SK-N-SH (cell line): ENCODE data around the gene KIAA0040.

Experiments used
- ELF1 ChIP-seq: IDR thresholded peaks from 2 replicates; pipeline ENCODE4 v1.4.0; 2012
- EP300 ChIP-seq, 2 experiments: IDR thresholded peaks; 2 replicates each; pipeline versions ENCODE4 v1.4.0 to v1.6.1; 2012; ENCODE audit warnings: borderline replicate concordance in 1 of 2, low read depth in 1 of 2, low read length in 1 of 2
- EZH2phosphoT487 ChIP-seq: fragments of 200-600 bp; sonication (generic); IDR thresholded peaks from 2 replicates; pipeline ENCODE4 v1.6.1; 2017; ENCODE audit warnings: low read depth, mixed run types, mild to moderate bottlenecking, antibody characterized with exemption, moderate library complexity, borderline replicate concordance
- FOXM1 ChIP-seq: IDR thresholded peaks from 2 replicates; pipeline ENCODE4 v1.4.0; 2012; ENCODE audit warnings: low read depth, mild to moderate bottlenecking
- GABPA ChIP-seq: IDR thresholded peaks from 2 replicates; pipeline ENCODE4 v1.4.0; 2012; ENCODE audit warnings: low read depth, mild to moderate bottlenecking
- POLR2AphosphoS5 ChIP-seq: IDR thresholded peaks from 2 replicates; pipeline ENCODE4 v1.6.1; 2012; ENCODE audit warnings: low read depth, low read length
- RAD21 ChIP-seq: IDR thresholded peaks from 2 replicates; pipeline ENCODE4 v1.6.1; 2012; ENCODE audit warnings: mild to moderate bottlenecking, low read length
- TAF1 ChIP-seq: IDR thresholded peaks from 2 replicates; pipeline ENCODE4 v1.6.1; 2012; ENCODE audit warnings: low read depth, mild to moderate bottlenecking, low read length, moderate library complexity, borderline replicate concordance
- YY1 ChIP-seq: IDR thresholded peaks from 2 replicates; pipeline ENCODE4 v1.4.0; 2012; ENCODE audit warnings: low read depth, mild to moderate bottlenecking
- TF ChIP-seq, protein P1 (sequence below): fragments of 200-600 bp; sonication (generic); IDR thresholded peaks from 2 replicates; pipeline ENCODE4 v1.6.1; 2017; ENCODE audit warnings: antibody characterized with exemption, mild to moderate bottlenecking, moderate library complexity
- TF ChIP-seq, protein P2 (sequence below): fragments of 150-350 bp; IDR thresholded peaks from 2 replicates; pipeline ENCODE4 v1.6.1; 2016; ENCODE audit warnings: mild to moderate bottlenecking, low read depth, low read length
- TF ChIP-seq, protein P3 (sequence below): IDR thresholded peaks from 2 replicates; pipeline ENCODE4 v1.6.1; 2012; ENCODE audit warnings: mild to moderate bottlenecking, low read depth, low read length, moderate library complexity

DNA sequence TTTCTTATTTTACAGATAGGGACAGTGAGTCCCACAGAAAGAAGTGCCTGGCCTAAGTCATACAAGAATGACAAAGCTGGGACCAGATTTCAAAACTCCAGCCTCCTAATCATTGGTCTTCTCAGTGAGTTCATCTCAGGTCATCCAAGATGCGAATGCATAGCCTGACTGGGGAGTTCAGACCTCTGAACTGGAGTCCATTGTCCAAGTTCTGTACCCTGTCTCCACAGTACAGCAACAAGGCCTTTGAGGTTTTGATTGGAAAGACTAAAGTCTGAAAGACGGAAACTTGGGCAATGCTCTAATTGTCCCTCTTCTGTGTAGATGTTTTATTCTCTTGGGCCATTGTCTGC lies 63.0 kb downstream of the KIAA0040 start:
- TF ChIP-seq TAF1 (no peak), ELF1 (no peak), GABPA (no peak), FOXM1 (no peak), RAD21 (no peak), YY1 (no peak), EP300 (IDR thresholded peaks at IDR 0.05; ENCODE audit: borderline replicate concordance in 1 of 2, low read depth in 1 of 2, low read length in 1 of 2) (no peak), POLR2AphosphoS5 (no peak), EZH2phosphoT487 (no peak)
- TF ChIP-seq, protein P1, sequence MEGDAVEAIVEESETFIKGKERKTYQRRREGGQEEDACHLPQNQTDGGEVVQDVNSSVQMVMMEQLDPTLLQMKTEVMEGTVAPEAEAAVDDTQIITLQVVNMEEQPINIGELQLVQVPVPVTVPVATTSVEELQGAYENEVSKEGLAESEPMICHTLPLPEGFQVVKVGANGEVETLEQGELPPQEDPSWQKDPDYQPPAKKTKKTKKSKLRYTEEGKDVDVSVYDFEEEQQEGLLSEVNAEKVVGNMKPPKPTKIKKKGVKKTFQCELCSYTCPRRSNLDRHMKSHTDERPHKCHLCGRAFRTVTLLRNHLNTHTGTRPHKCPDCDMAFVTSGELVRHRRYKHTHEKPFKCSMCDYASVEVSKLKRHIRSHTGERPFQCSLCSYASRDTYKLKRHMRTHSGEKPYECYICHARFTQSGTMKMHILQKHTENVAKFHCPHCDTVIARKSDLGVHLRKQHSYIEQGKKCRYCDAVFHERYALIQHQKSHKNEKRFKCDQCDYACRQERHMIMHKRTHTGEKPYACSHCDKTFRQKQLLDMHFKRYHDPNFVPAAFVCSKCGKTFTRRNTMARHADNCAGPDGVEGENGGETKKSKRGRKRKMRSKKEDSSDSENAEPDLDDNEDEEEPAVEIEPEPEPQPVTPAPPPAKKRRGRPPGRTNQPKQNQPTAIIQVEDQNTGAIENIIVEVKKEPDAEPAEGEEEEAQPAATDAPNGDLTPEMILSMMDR, result no peak
- TF ChIP-seq, protein P2, sequence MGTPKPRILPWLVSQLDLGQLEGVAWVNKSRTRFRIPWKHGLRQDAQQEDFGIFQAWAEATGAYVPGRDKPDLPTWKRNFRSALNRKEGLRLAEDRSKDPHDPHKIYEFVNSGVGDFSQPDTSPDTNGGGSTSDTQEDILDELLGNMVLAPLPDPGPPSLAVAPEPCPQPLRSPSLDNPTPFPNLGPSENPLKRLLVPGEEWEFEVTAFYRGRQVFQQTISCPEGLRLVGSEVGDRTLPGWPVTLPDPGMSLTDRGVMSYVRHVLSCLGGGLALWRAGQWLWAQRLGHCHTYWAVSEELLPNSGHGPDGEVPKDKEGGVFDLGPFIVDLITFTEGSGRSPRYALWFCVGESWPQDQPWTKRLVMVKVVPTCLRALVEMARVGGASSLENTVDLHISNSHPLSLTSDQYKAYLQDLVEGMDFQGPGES, result no peak
- TF ChIP-seq, protein P3, sequence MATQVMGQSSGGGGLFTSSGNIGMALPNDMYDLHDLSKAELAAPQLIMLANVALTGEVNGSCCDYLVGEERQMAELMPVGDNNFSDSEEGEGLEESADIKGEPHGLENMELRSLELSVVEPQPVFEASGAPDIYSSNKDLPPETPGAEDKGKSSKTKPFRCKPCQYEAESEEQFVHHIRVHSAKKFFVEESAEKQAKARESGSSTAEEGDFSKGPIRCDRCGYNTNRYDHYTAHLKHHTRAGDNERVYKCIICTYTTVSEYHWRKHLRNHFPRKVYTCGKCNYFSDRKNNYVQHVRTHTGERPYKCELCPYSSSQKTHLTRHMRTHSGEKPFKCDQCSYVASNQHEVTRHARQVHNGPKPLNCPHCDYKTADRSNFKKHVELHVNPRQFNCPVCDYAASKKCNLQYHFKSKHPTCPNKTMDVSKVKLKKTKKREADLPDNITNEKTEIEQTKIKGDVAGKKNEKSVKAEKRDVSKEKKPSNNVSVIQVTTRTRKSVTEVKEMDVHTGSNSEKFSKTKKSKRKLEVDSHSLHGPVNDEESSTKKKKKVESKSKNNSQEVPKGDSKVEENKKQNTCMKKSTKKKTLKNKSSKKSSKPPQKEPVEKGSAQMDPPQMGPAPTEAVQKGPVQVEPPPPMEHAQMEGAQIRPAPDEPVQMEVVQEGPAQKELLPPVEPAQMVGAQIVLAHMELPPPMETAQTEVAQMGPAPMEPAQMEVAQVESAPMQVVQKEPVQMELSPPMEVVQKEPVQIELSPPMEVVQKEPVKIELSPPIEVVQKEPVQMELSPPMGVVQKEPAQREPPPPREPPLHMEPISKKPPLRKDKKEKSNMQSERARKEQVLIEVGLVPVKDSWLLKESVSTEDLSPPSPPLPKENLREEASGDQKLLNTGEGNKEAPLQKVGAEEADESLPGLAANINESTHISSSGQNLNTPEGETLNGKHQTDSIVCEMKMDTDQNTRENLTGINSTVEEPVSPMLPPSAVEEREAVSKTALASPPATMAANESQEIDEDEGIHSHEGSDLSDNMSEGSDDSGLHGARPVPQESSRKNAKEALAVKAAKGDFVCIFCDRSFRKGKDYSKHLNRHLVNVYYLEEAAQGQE, result no peak
